Pancreas (tissue), 10 donors: ENCODE results near the gene VWA5B2. TPM values are rescaled to one million over a fixed set of nuclear protein-coding genes. Genes with fewer than 3 reads are reported as not detected.

ENCODE experiments used
- ATAC-seq, 4 donors: fragments of 200-7000 bp; cut with Tn5 transposase; one replicate each; pipeline versions ENCODE4 v1.8.0 to v1.9.1; 2020; ENCODE audit warnings: mild to moderate bottlenecking in 4 of 4, moderate library complexity in 4 of 4
- DNase-seq, 6 donors: peaks; one replicate each; pipeline ENCODE4 v3.0.0-alpha.2; 2020
- FAIRE-seq: peaks from 2 replicates; lab custom pipeline; 2012; peaks lifted over from hg19 to GRCh38; lab: Jason Lieb, UNC
- H3K27ac ChIP-seq, 4 donors: fragments of 200-600 bp; sonication (generic); 1 replicate in 3 of 4; 2 replicates in 1 of 4; pipeline versions ENCODE4 v1.5.0 to v1.8.0; 2020
- H3K27me3 ChIP-seq, 4 donors: fragments of 200-600 bp; one replicate each; pipeline ENCODE4 v1.8.0; 2021
- H3K36me3 ChIP-seq, 3 donors: fragments of 200-600 bp; sonication (generic) in 1 of 3; one replicate each; pipeline versions ENCODE4 v1.5.0 to v1.8.0; 2020 to 2021
- H3K4me1 ChIP-seq, 3 donors: fragments of 200-600 bp; one replicate each; pipeline ENCODE4 v1.8.0; 2021
- H3K4me3 ChIP-seq, 4 donors: fragments of 200-600 bp; sonication (generic) in 2 of 4; one replicate each; pipeline versions ENCODE4 v1.5.0 to v1.8.0; 2020 to 2021
- H3K9me3 ChIP-seq, 4 donors: fragments of 200-600 bp; one replicate each; pipeline ENCODE4 v1.8.0; 2021
- CTCF ChIP-seq, 4 donors: fragments of 200-600 bp; sonication (generic) in 3 of 4; IDR thresholded peaks; one replicate each; pipeline versions ENCODE4 v1.5.0 to v1.8.0; 2021; ENCODE audit warnings: antibody characterized with exemption in 4 of 4
- WGBS, 2 donors: extraction: QIAGEN DNeasy Blood & Tissue Kit; methylation state at CpG; one replicate each; pipeline ENCODE4 v1.1.7; 2013; 5-methylcytosine and 5-hydroxymethylcytosine counted together
- intact Hi-C, 3 donors: fragments of 100-400 bp; cut with DNase I; formaldehyde crosslinking; loops; one replicate each; pipeline versions ENCODE4 v1.11.1 to v1.14.2; 2022
- polyA plus RNA-seq, 2 donors: library from polyadenylated mRNA; stranded (reverse); fragments of 200-250 nt; gene quantifications; one replicate each; pipeline ENCODE4 v1.2.3, GENCODE V29; 2013
- total RNA-seq, 6 donors: library from RNA; stranded (reverse); fragmentation: NEBNext Ultra II Directional in 4 of 6; extraction: Animal tissue kit (Norgen Biotek cat#: 25700) in 4 of 6; gene quantifications; one replicate each; pipeline versions ENCODE4 v1.2.1 to v1.2.4, GENCODE V29; 2021 to 2023
- donor health status: healthy with polysubstance abuse.
- donor health status: DM: no; HTN: no; CAD: no; lungs with moderate emphysema.
- donor health status: DM: no; HTN: no; CAD: no.
- donor health status: control.
- donor health status: control.
- donor health status: Bipolar disorder and iron deficiency.
- donor health status: DM: yes; HTN: yes; CAD: no.
- donor health status: DM: no; HTN: no; CAD: no.
- donor health status: DM: no; HTN: no; CAD: no.
- donor health status: DM: yes; HTN: yes; CAD: no.

VWA5B2 gene
- total and polyA plus RNA-seq, 8 donors, result 1.2 to 105 (median 6.6) TPM

GRCh38 chr3:184235381-184236032, 6.1 kb downstream of the VWA5B2 start:
- intact Hi-C loops, result loop anchor here in 1 of 3 donors (10.0 kb wide), 2 partner anchors 91 to 341 kb away; no protein-coding TSS in a partner anchor

GRCh38 chr3:184236033-184236410, 6.6 kb downstream of the VWA5B2 start:
- FAIRE-seq (no peak), DNase-seq (no peak), ATAC-seq (no peak)
- intact Hi-C loops, result loop anchor here in 1 of 3 donors (10.0 kb wide), 2 partner anchors 91 to 341 kb away; no protein-coding TSS in a partner anchor
- Histone ChIP-seq H3K4me3 (no peak overlapping the region), H3K9me3 (no peaks in the 10 kb centered on the region), H3K27me3 (no peaks in the 10 kb centered on the region), H3K36me3 (no peaks in the 10 kb centered on the region), H3K27ac (no peak overlapping the region), H3K4me1 (peaks cover 0 to under 1% (median 0%) of the 10 kb centered on the region in 3 donors)
- 67 to 72% methylated on average over 14 of the region's 14 CpGs for WGBS, 2 donors
- TF ChIP-seq CTCF (IDR thresholded peaks at IDR 0.05), result no peak

More at GRCh38 chr3:184235381-184236032, 6.1 kb downstream of the VWA5B2 start:
- ATAC-seq, result no peak
- Histone ChIP-seq H3K27ac (no peak overlapping the region), H3K9me3 (no peaks in the 10 kb centered on the region), H3K36me3 (no peaks in the 10 kb centered on the region), H3K4me3 (no peak overlapping the region), H3K4me1 (no peaks in the 10 kb centered on the region), H3K27me3 (no peaks in the 10 kb centered on the region)
- no peak for DNase-seq
- no peak for FAIRE-seq
- WGBS, 2 donors, result 84 to 87% methylated on average over 4 of the region's 4 CpGs
- no peak for TF ChIP-seq CTCF (IDR thresholded peaks at IDR 0.05)

- FAIRE-seq (no peak), DNase-seq (no peak), ATAC-seq (no peak)
- Histone ChIP-seq H3K27me3 (no peaks in the 10 kb centered on the region), H3K36me3 (no peaks in the 10 kb centered on the region), H3K27ac (no peak overlapping the region), H3K4me3 (no peak overlapping the region), H3K9me3 (no peaks in the 10 kb centered on the region), H3K4me1 (peaks cover 0 to 7% (median 0%) of the 10 kb centered on the region in 3 donors)
- WGBS, 2 donors, result 82 to 93% methylated on average over 3 of the region's 3 CpGs
- intact Hi-C loops, result loop anchor here in 1 of 3 donors (10.0 kb wide), 2 partner anchors 92 to 342 kb away; no protein-coding TSS in a partner anchor
- TF ChIP-seq CTCF (IDR thresholded peaks at IDR 0.05), result no peak
Measured at GRCh38 chr3:184236636-184237035, 7.3 kb downstream of the VWA5B2 start.

GRCh38 chr3:184237211-184237610, 7.8 kb downstream of the VWA5B2 start:
- intact Hi-C loops, result loop anchor here in 1 of 3 donors (10.0 kb wide), 2 partner anchors 92 to 342 kb away; no protein-coding TSS in a partner anchor
- no peaks in the 10 kb centered on the region for H3K9me3 ChIP-seq
- no peak overlapping the region for H3K4me3 ChIP-seq
- WGBS, 2 donors, result 80 to 85% methylated on average over 7 of the region's 7 CpGs
- no peak for TF ChIP-seq CTCF (IDR thresholded peaks at IDR 0.05)
- H3K27ac ChIP-seq, result no peak overlapping the region
- no peaks in the 10 kb centered on the region for H3K27me3 ChIP-seq
- ATAC-seq (no peak), DNase-seq (no peak), FAIRE-seq (no peak)
- no peaks in the 10 kb centered on the region for H3K36me3 ChIP-seq
- H3K4me1 ChIP-seq, result peaks cover 0 to 8% (median 0%) of the 10 kb centered on the region in 3 donors

- intact Hi-C loops, result loop anchor here in 1 of 3 donors (10.0 kb wide), 2 partner anchors 93 to 343 kb away; no protein-coding TSS in a partner anchor
- WGBS, 2 donors, result 39 to 55% methylated on average over 1 of the region's 1 CpG
- FAIRE-seq (no peak), ATAC-seq (no peak), DNase-seq (no peak)
- H3K4me1 ChIP-seq, result peaks cover 0 to 8% (median 0%) of the 10 kb centered on the region in 3 donors
- no peak overlapping the region for H3K4me3 ChIP-seq
- no peak for TF ChIP-seq CTCF (IDR thresholded peaks at IDR 0.05)
- no peak overlapping the region for H3K27ac ChIP-seq
- H3K9me3 ChIP-seq, result no peaks in the 10 kb centered on the region
- H3K36me3 ChIP-seq, result peaks cover 0 to 5% (median 0%) of the 10 kb centered on the region in 3 donors
- no peaks in the 10 kb centered on the region for H3K27me3 ChIP-seq
Measured at GRCh38 chr3:184237807-184238206, 8.4 kb downstream of the VWA5B2 start.
